Activated CD4-positive, alpha-beta T cell treated with anti-CD3 and anti-CD28 coated beads, Interleukin-2, amount 50 U/mL, for 24 hours (primary cell): ENCODE results near the gene ESYT3.
A peak's percentile ranks its signal among the peaks of the same experiment; 100 is the strongest.

Source experiments
- DNase-seq, 2 donors: peaks; one replicate each; pipeline ENCODE4 v3.0.0-alpha.2; 2020; ENCODE audit warnings: low read depth in 1 of 2, low spot score in 1 of 2

ESYT3 gene

GRCh38 chr3:138434276-138434874 is at the start of gene ESYT3:
Gene ESYT3 (plus strand): TSS chr3:138434616. CDS start chr3:138434799, 183 bp downstream.
- DNase-seq: peak; percentile 4 to 13

- no peak for DNase-seq
Measured at GRCh38 chr3:138384976-138385375, 49.4 kb upstream of the ESYT3 start.

GRCh38 chr3:138389144-138389601 is 45.2 kb upstream of the ESYT3 start:
- no peak for DNase-seq

GRCh38 chr3:138389841-138390581 is 44.4 kb upstream of the ESYT3 start:
- DNase-seq: no peak

- no peak for DNase-seq
Measured at GRCh38 chr3:138390582-138390932, 43.9 kb upstream of the ESYT3 start.

- no peak for DNase-seq
Measured at GRCh38 chr3:138394156-138394555, 40.3 kb upstream of the ESYT3 start.

GRCh38 chr3:138394686-138395085 is 39.7 kb upstream of the ESYT3 start:
- no peak for DNase-seq

- no peak for DNase-seq
Measured at GRCh38 chr3:138395865-138396751, 38.3 kb upstream of the ESYT3 start.

- no peak for DNase-seq
Measured at GRCh38 chr3:138396752-138397410, 37.5 kb upstream of the ESYT3 start.

GRCh38 chr3:138397983-138398382 is 36.4 kb upstream of the ESYT3 start:
- no peak for DNase-seq

GRCh38 chr3:138398791-138399575 is 35.4 kb upstream of the ESYT3 start:
- DNase-seq: no peak

- DNase-seq: no peak
Measured at GRCh38 chr3:138399766-138400165, 34.6 kb upstream of the ESYT3 start.

GRCh38 chr3:138400651-138401070 is 33.8 kb upstream of the ESYT3 start:
- no peak for DNase-seq

- no peak for DNase-seq
Measured at GRCh38 chr3:138401834-138402233, 32.6 kb upstream of the ESYT3 start.

GRCh38 chr3:138404121-138404520 is 30.3 kb upstream of the ESYT3 start:
- DNase-seq: no peak

GRCh38 chr3:138405001-138405400 is 29.4 kb upstream of the ESYT3 start:
- DNase-seq: no peak

GRCh38 chr3:138405486-138405885 is 28.9 kb upstream of the ESYT3 start:
- DNase-seq: no peak

GRCh38 chr3:138406606-138407005 is 27.8 kb upstream of the ESYT3 start:
- DNase-seq: no peak

- DNase-seq: no peak
Measured at GRCh38 chr3:138407236-138407907, 27.0 kb upstream of the ESYT3 start.
